CD4-positive, alpha-beta T cell treated with Interleukin-21 for 1 hour (primary cell): ENCODE data around the gene HIVEP2.

Experiments used
- DNase-seq: peaks from one replicate; pipeline ENCODE4 v3.0.0-alpha.2; 2020

Gene HIVEP2

GRCh38 chr6:142857796-142858555 is 87.0 kb downstream of the HIVEP2 start:
- peak; percentile 37 for DNase-seq

- peak; percentile 64 for DNase-seq
Observed at GRCh38 chr6:142857233-142857761, 87.7 kb downstream of the HIVEP2 start.

- peak; percentile 73 for DNase-seq
Observed at GRCh38 chr6:142856624-142857232, 88.2 kb downstream of the HIVEP2 start.

- DNase-seq: peak; percentile 65
Observed at GRCh38 chr6:142855893-142856623, 88.9 kb downstream of the HIVEP2 start.

GRCh38 chr6:142854589-142855488 is 90.1 kb downstream of the HIVEP2 start:
- no peak for DNase-seq

GRCh38 chr6:142853244-142854180 is 91.5 kb downstream of the HIVEP2 start:
- peak; percentile 32 for DNase-seq

- DNase-seq: no peak
Observed at GRCh38 chr6:142851601-142852000, 93.4 kb downstream of the HIVEP2 start.

GRCh38 chr6:142850679-142851423 is 94.1 kb downstream of the HIVEP2 start:
- DNase-seq: peak; percentile 63

GRCh38 chr6:142848976-142849375 is 96.0 kb downstream of the HIVEP2 start:
- no peak for DNase-seq

GRCh38 chr6:142848156-142848555 is 96.8 kb downstream of the HIVEP2 start:
- no peak for DNase-seq

- no peak for DNase-seq
Observed at GRCh38 chr6:142846883-142847287, 98.1 kb downstream of the HIVEP2 start.

GRCh38 chr6:142846459-142846831 is 98.5 kb downstream of the HIVEP2 start:
- DNase-seq: peak; percentile 37

GRCh38 chr6:142845624-142846458 is 99.1 kb downstream of the HIVEP2 start:
- DNase-seq: peak; percentile 77

GRCh38 chr6:142845143-142845571 is 99.8 kb downstream of the HIVEP2 start:
- peak; percentile 66 for DNase-seq

- no peak for DNase-seq
Observed at GRCh38 chr6:142844065-142844755, 100.8 kb downstream of the HIVEP2 start.

- DNase-seq: peak; percentile 52
Observed at GRCh38 chr6:142843361-142843760, 101.6 kb downstream of the HIVEP2 start.

GRCh38 chr6:142842418-142843261 is 102.3 kb downstream of the HIVEP2 start:
- DNase-seq: peak; percentile 86

GRCh38 chr6:142841915-142842314 is 103.1 kb downstream of the HIVEP2 start:
- no peak for DNase-seq
